ENCODE measurements around the gene NCK2.
A peak's percentile ranks its signal among the peaks of the same experiment; 100 is the strongest.
"Not testable (repeated sequence)": the region's sequence is repeated elsewhere in the genome, so short reads cannot be mapped to it uniquely, and the experiment has no call there.

NCK2 gene

GRCh38 chr2:105755895-105756294, 11.2 kb downstream of the NCK2 start:
- Mint-ChIP-seq H3K9me3 (no peaks in the 10 kb centered on the region), H3K27ac (no peak overlapping the region), H3K4me3 (no peak overlapping the region), H3K4me1 (ENCODE audit: low read depth) (peaks cover 49% of the 10 kb centered on the region), H3K36me3 (ENCODE audit: low read depth) (peaks cover 6% of the 10 kb centered on the region), H3K27me3 (no peaks in the 10 kb centered on the region)
- intact Hi-C loops (cut with micrococcal nuclease) = no loop called here

DNA sequence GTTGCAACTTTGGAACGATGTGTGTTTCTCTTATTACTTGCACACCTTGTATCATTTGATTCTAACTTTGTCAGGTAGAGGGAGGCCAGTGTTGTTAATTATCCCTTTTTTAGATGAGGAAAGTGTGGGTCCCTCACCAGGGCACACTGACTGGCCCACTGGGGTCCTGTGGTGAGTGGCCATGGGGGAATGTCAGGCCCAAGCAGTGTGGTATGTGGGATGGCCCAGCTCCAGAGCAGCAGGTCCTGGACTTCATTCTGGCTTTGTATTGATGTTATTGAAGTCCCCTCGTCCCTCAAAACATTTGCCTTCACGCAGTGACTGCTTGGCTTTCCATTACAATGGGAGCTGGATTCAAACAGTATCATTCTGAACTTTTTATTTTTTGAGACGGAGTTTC, 11.7 kb downstream of the NCK2 start:
- intact Hi-C loops (cut with micrococcal nuclease) = no loop called here
- H3K36me3 Mint-ChIP-seq (ENCODE audit: low read depth) = peaks cover under 1% of the 10 kb centered on the region
- H3K27ac Mint-ChIP-seq = no peak overlapping the region
- H3K4me1 Mint-ChIP-seq (ENCODE audit: low read depth) = peaks cover 43% of the 10 kb centered on the region
- H3K4me3 Mint-ChIP-seq = no peak overlapping the region
- no peaks in the 10 kb centered on the region for H3K27me3 Mint-ChIP-seq
- no peaks in the 10 kb centered on the region for H3K9me3 Mint-ChIP-seq

- H3K27me3 Mint-ChIP-seq; intact Hi-C loops (cut with micrococcal nuclease); H3K4me3 Mint-ChIP-seq; H3K9me3 Mint-ChIP-seq; H3K36me3 Mint-ChIP-seq (ENCODE audit: low read depth): not testable (repeated sequence)
- Mint-ChIP-seq H3K27ac (peak overlapping the region; percentile 7), H3K4me1 (ENCODE audit: low read depth) (peaks cover 44% of the 10 kb centered on the region)
Measured at GRCh38 chr2:105756865-105757264, 12.2 kb downstream of the NCK2 start.

DNA sequence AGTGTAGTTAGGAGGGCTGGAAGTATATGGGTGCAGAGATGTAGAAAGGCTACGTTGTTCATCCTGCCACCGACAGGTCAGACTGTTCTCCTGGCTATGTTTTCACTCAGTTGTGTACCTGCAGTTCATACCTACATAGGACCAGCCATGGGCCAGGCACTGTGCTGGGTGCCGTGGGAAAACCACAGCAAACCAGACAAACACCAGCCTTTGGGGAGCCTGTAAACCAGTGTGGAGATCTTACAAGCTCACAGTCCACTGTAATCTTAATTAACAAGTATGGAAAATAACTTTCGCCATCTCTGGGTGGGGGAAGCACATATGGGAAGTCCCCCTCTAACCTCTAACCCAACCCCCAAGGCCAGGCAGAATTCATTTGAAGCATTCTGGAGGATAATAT, 12.7 kb downstream of the NCK2 start:
- no peak overlapping the region for H3K4me3 Mint-ChIP-seq
- H3K9me3 Mint-ChIP-seq = no peaks in the 10 kb centered on the region
- H3K27ac Mint-ChIP-seq = peak overlapping the region; percentile 7
- no peaks in the 10 kb centered on the region for H3K36me3 Mint-ChIP-seq (ENCODE audit: low read depth)
- H3K27me3 Mint-ChIP-seq = no peaks in the 10 kb centered on the region
- intact Hi-C loops (cut with micrococcal nuclease) = no loop called here
- peaks cover 50% of the 10 kb centered on the region for H3K4me1 Mint-ChIP-seq (ENCODE audit: low read depth)

DNA sequence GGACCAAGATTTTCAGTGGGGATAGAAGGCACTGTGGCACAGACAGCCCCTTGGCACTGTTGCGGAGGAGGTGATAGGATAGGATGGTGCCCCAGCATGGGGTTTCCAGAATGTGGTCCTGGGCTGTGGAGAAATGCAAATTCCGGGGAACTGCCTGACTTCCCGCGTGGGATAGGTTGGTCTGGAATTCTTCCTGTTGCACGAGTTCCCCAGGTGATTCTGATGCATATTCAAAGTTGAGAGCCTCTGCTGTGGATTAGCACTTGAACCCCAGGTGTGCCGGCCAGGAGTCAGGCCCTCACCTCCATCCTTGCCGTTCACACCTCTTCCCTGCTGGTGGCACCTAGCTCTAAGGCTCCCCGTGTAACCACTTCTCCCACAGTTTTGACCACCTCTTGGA, 15.5 kb downstream of the NCK2 start:
- Mint-ChIP-seq H3K36me3 (ENCODE audit: low read depth) (peaks cover 9% of the 10 kb centered on the region), H3K27ac (no peak overlapping the region), H3K4me3 (no peak overlapping the region), H3K9me3 (no peaks in the 10 kb centered on the region), H3K4me1 (ENCODE audit: low read depth) (peaks cover 31% of the 10 kb centered on the region), H3K27me3 (no peaks in the 10 kb centered on the region)
- intact Hi-C loops (cut with micrococcal nuclease) = no loop called here

DNA sequence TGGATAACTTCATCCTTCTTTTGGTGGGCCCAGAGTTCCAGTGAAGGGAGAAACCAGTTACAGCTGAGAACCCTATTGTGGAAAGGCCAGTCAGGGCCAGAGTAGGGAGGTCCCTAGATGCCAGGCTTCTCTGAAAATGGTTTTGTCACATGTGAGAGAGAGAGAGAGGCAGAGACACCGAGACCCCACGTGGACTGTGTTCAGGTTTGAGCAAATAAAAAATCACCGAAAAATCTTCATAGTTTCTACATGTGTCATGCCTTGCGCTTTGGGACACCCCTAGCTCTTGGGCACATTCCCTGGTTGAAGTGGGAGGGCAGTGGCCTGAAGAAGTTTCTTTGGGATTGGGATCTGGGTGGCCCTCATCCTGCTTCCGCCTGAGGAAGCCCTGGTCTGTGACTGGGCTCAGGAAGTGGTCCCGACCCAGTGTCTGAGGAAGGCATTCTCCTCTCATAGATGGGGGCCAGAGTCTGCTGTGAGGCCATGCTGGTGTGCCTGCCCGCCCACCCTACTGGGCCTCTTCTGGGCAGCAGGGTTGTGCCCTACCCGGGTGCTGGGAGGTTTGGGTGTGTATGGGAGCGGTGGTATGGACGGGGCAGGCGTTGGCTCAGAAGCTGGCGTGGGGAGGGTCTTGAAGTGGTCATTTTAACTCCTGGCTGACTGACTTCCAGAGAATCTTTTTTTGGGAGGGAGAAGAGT, 16.1 kb downstream of the NCK2 start:
- Mint-ChIP-seq H3K4me3 (no peak overlapping the region), H3K27ac (no peak overlapping the region), H3K36me3 (ENCODE audit: low read depth) (peaks cover 9% of the 10 kb centered on the region), H3K4me1 (ENCODE audit: low read depth) (peaks cover 25% of the 10 kb centered on the region), H3K27me3 (no peaks in the 10 kb centered on the region), H3K9me3 (no peaks in the 10 kb centered on the region)
- intact Hi-C loops (cut with micrococcal nuclease) = no loop called here

DNA sequence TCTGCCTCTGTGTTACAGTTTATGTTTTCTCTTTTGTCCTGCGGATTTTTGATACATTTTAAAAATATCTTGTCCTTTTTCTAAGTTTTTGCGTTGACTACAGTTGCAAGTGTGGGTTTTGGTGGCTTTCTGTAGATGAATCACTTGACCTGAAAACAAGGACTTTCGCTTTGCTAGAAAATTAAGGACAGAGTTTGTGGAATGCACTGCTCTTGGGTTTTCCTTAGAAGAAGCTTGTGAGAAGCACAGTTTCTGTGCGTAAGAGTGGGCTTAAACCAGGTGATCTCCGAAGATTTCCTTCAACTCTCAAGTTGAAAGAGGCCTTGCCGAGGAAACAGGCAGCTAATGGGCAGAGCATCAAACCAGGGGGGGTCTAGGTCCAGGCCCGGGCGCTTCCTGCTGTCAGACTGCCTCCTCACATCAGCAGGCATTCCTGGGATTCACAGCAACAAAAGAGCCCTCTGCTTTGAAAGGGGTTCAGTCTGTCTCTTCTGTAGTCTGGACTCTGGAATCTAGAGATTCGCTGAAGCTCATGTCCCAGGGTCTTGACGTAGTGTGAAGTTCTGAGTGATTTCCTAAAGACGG, 17.3 kb downstream of the NCK2 start:
- Mint-ChIP-seq H3K4me3 (no peak overlapping the region), H3K27ac (no peak overlapping the region), H3K4me1 (ENCODE audit: low read depth) (peaks cover 17% of the 10 kb centered on the region), H3K9me3 (no peaks in the 10 kb centered on the region), H3K36me3 (ENCODE audit: low read depth) (peaks cover 9% of the 10 kb centered on the region), H3K27me3 (no peaks in the 10 kb centered on the region)
- intact Hi-C loops (cut with micrococcal nuclease) = no loop called here

DNA sequence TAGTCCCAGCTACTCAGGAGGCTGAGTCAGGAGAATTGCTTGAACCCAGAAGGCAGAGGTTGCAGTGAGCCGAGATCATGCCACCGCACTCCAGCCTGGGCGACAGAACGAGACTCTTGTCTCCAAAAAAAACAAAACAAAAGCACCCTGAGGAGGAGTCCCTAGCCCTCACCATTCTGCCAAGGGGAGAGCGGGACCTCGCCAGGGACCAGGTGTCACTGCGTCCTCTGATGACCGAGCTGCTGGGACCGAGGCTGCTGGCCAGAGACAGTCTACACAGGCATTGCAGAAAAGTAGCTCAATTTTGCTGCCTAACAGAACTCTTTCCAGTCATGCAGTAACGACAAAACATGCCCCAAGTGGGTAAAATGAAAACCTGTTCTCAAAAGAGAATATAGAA, 18.4 kb downstream of the NCK2 start:
- Mint-ChIP-seq H3K27ac (no peak overlapping the region), H3K36me3 (ENCODE audit: low read depth) (peaks cover 9% of the 10 kb centered on the region), H3K4me1 (ENCODE audit: low read depth) (peaks cover 10% of the 10 kb centered on the region), H3K27me3 (no peaks in the 10 kb centered on the region), H3K9me3 (no peaks in the 10 kb centered on the region), H3K4me3 (no peak overlapping the region)
- intact Hi-C loops (cut with micrococcal nuclease) = no loop called here

DNA sequence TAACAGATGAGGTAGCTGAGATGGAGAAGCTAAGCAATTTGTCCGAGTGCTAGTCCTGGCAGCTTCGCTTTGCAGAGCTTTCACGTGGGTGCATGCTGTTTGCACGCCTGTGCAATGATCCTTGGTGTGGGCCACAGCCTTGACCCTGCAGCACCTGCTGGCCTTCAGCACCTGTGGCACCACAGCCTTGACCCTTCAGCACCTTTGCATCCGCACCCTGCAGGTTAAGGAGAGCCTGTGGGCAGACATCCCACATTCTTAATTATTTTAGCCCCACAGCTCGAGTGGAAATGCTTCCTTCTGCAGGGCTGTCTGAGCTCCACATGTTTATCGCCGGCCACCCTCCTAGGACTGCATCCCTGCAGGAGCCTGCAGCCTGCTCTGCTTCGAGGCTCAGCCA, 19.3 kb downstream of the NCK2 start:
- Mint-ChIP-seq H3K27ac (no peak overlapping the region), H3K36me3 (ENCODE audit: low read depth) (peaks cover 9% of the 10 kb centered on the region), H3K4me3 (no peak overlapping the region), H3K9me3 (no peaks in the 10 kb centered on the region), H3K4me1 (ENCODE audit: low read depth) (peaks cover 10% of the 10 kb centered on the region), H3K27me3 (no peaks in the 10 kb centered on the region)
- intact Hi-C loops (cut with micrococcal nuclease) = no loop called here

- no peaks in the 10 kb centered on the region for H3K27me3 Mint-ChIP-seq
- peaks cover 10% of the 10 kb centered on the region for H3K4me1 Mint-ChIP-seq (ENCODE audit: low read depth)
- peaks cover 9% of the 10 kb centered on the region for H3K36me3 Mint-ChIP-seq (ENCODE audit: low read depth)
- no peaks in the 10 kb centered on the region for H3K9me3 Mint-ChIP-seq
- H3K4me3 Mint-ChIP-seq = no peak overlapping the region
- intact Hi-C loops (cut with micrococcal nuclease) = no loop called here
- H3K27ac Mint-ChIP-seq = no peak overlapping the region
Measured at GRCh38 chr2:105765415-105766299, 20.9 kb downstream of the NCK2 start.

DNA sequence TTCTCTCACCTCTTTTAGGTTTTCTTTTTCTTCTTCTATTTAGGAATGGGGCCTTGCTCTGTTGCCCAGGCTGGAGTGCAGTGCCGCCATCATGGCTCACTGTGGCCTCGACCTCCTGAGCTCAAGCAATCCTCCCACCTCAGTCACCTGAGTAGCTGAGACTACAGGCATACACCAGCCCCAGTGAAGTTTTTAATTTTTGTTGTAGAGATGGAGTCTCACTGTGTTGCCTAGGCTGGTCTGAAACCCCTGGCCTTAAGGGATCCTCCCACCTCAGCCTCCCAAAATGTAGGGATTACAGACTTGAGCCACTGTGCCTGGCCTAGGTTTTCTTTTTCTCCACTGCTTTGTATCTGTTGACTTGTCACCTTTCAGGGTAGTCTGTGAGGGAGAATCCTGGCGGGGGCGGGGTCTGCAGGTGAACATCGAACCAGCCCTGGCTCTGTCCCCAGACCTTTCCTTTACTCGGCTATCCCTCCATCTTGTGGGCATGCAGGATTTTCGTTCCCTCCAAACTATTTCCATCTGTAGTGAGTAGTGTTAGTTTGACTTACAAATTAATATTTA, 21.7 kb downstream of the NCK2 start:
- H3K36me3 Mint-ChIP-seq (ENCODE audit: low read depth) = peaks cover 9% of the 10 kb centered on the region

DNA sequence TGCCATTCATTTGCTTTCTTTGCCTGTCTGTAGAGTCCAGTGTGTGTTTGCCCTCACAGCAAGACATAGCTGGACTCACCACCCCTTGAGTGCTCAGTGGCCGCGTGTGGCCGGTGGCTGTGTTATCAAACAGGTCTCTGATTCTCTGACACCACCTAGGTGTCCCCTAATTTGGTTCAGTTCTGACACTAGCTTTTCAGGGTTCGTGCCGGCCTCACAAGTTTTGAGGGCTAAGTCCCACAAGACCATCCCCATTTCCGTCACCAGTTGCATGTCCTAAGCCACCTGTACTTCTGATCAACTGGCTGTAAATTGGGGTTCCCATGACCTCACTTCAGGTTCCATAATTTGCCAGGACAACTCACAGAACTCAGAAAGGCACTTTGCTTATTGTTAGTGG, 23.5 kb downstream of the NCK2 start:
- Mint-ChIP-seq H3K4me1 (ENCODE audit: low read depth) (peaks cover 12% of the 10 kb centered on the region), H3K27me3 (no peaks in the 10 kb centered on the region), H3K27ac (no peak overlapping the region), H3K4me3 (no peak overlapping the region), H3K36me3 (ENCODE audit: low read depth) (peaks cover 17% of the 10 kb centered on the region), H3K9me3 (no peaks in the 10 kb centered on the region)
- intact Hi-C loops (cut with micrococcal nuclease) = no loop called here

More for the DNA sequence above, 21.7 kb downstream of the NCK2 start:
- Mint-ChIP-seq H3K27ac (no peak overlapping the region), H3K27me3 (no peaks in the 10 kb centered on the region), H3K4me3 (no peak overlapping the region), H3K4me1 (ENCODE audit: low read depth) (peaks cover 10% of the 10 kb centered on the region), H3K9me3 (no peaks in the 10 kb centered on the region)
- intact Hi-C loops (cut with micrococcal nuclease) = no loop called here

- Mint-ChIP-seq H3K36me3 (ENCODE audit: low read depth) (peaks cover 21% of the 10 kb centered on the region), H3K4me1 (ENCODE audit: low read depth) (peaks cover 12% of the 10 kb centered on the region), H3K27ac (no peak overlapping the region), H3K9me3 (no peaks in the 10 kb centered on the region), H3K27me3 (no peaks in the 10 kb centered on the region), H3K4me3 (no peak overlapping the region)
- intact Hi-C loops (cut with micrococcal nuclease) = no loop called here
Measured at GRCh38 chr2:105768961-105769452, 24.3 kb downstream of the NCK2 start.

- no peak overlapping the region for H3K4me3 Mint-ChIP-seq
- intact Hi-C loops (cut with micrococcal nuclease) = no loop called here
- H3K36me3 Mint-ChIP-seq (ENCODE audit: low read depth) = peaks cover 21% of the 10 kb centered on the region
Measured at GRCh38 chr2:105769504-105769903, 24.8 kb downstream of the NCK2 start.

More at GRCh38 chr2:105769504-105769903, 24.8 kb downstream of the NCK2 start:
- Mint-ChIP-seq H3K9me3 (no peaks in the 10 kb centered on the region), H3K27me3 (no peaks in the 10 kb centered on the region), H3K4me1 (ENCODE audit: low read depth) (peaks cover 12% of the 10 kb centered on the region), H3K27ac (no peak overlapping the region)
